ENCODE data around the gene PIGL. TPM values are rescaled to one million over a fixed set of nuclear protein-coding genes. Genes with fewer than 3 reads are reported as not detected.
"Not testable (repeated sequence)": the region's sequence is repeated elsewhere in the genome, so short reads cannot be mapped to it uniquely, and the experiment has no call there.

The PIGL gene
- total and polyA plus RNA-seq, 2 experiments from 2014 or later = 32.9 to 47.3 TPM

DNA sequence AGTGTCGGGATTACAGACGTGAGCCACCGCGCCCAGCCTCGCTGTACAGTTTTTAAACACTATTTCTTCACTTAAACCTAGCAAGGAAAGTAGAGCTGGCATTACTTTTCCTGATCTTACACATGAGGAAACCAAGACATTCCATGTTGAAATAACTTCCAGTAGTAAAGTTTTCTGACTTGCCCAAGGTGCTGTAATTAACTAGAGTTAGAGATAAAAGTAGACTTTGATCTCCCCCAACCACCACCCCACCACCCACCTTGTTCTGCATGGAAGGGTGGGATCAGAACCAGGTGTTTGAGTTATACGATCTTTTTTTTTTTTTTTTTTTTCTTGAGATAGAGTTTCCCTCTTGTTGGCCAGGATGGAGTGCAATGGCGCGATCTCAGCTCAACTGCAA, 89.2 kb downstream of the PIGL start:
- Histone ChIP-seq H3K27me3 (ENCODE audit: insufficient read depth) (no peaks in the 10 kb centered on the region), H3K79me2 (replicated peaks; ENCODE audit: insufficient read depth) (no peaks in the 10 kb centered on the region), H4K20me1 (replicated peaks; ENCODE audit: insufficient read depth) (peaks cover 3% of the 10 kb centered on the region; the same call in 1 of the 2 replicates), H3K27ac (ENCODE audit: low read depth) (no peak overlapping the region), H3K9me2 (ENCODE audit: insufficient read depth) (no peaks in the 10 kb centered on the region), H3K4me1 (ENCODE audit: insufficient read depth) (no peaks in the 10 kb centered on the region), H3K4me2 (no peak overlapping the region), H2AFZ (no peak overlapping the region), H3K36me3 (ENCODE audit: insufficient read depth) (no peaks in the 10 kb centered on the region), H3K4me3 (no peak overlapping the region), H3F3A (replicated peaks; ENCODE audit: low read depth) (0 out of 2 replicates have a peak, but pooled peaks cover 3% of the 10 kb centered on the region)
- Mint-ChIP-seq H3K9me3 (peaks cover 10% of the 10 kb centered on the region; the same call in 2 of the 3 replicates), H3K36me3 (ENCODE audit: low read depth) (peaks cover 22% of the 10 kb centered on the region), H3K4me1 (no peaks in the 10 kb centered on the region), H3K27me3 (ENCODE audit: insufficient read depth, low read depth, poor library complexity) (peaks cover 9% of the 10 kb centered on the region), H3K4me3 (no peak overlapping the region), H3K27ac (no peak overlapping the region)
- ATAC-seq = no peak
- no peak for TF ChIP-seq ZNF331 (CRISPR knock-in tag; IDR thresholded peaks at IDR 0.05; ENCODE audit: low read depth)
- TF ChIP-seq, protein P1, sequence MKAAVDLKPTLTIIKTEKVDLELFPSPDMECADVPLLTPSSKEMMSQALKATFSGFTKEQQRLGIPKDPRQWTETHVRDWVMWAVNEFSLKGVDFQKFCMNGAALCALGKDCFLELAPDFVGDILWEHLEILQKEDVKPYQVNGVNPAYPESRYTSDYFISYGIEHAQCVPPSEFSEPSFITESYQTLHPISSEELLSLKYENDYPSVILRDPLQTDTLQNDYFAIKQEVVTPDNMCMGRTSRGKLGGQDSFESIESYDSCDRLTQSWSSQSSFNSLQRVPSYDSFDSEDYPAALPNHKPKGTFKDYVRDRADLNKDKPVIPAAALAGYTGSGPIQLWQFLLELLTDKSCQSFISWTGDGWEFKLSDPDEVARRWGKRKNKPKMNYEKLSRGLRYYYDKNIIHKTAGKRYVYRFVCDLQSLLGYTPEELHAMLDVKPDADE (IDR thresholded peaks at IDR 0.05) = no peak
- no peak for TF ChIP-seq EZH2phosphoT487 (IDR thresholded peaks at IDR 0.05; ENCODE audit: unreplicated experiment)
- DNase-seq (ENCODE audit: low spot score) = no peak

DNA sequence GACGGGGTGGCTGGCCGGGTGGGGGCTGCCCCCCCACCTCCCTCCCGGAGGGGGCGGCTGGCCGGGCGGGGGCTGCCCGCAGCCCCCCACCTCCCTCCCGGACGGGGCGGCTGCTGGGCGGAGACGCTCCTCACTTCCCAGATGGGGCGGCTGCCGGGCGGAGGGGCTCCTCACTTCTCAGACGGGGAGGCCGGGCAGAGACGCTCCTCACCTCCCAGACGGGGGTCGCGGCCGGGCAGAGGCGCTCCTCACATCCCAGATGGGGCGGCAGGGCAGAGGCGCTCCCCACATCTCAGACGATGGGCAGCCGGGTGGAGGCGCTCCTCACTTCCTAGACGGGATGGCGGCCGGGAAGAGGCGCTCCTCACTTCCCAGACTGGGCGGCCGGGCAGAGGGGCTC, 95.1 kb downstream of the PIGL start:
- not testable (repeated sequence) for DNase-seq (ENCODE audit: low spot score); H3K4me3 ChIP-seq; H3K4me1 Mint-ChIP-seq; H3F3A ChIP-seq (replicated peaks; ENCODE audit: low read depth); H3K36me3 ChIP-seq (ENCODE audit: insufficient read depth); H4K20me1 ChIP-seq (replicated peaks; ENCODE audit: insufficient read depth); H3K27me3 ChIP-seq (ENCODE audit: insufficient read depth); H3K27ac Mint-ChIP-seq; H3K4me3 Mint-ChIP-seq; H3K27ac ChIP-seq (ENCODE audit: low read depth); H3K9me2 ChIP-seq (ENCODE audit: insufficient read depth); H3K27me3 Mint-ChIP-seq (ENCODE audit: insufficient read depth, low read depth, poor library complexity); H2AFZ ChIP-seq; ATAC-seq; H3K4me1 ChIP-seq (ENCODE audit: insufficient read depth); H3K79me2 ChIP-seq (replicated peaks; ENCODE audit: insufficient read depth); H3K4me2 ChIP-seq
- peaks cover 26% of the 10 kb centered on the region; the same call in 2 of the 3 replicates for H3K9me3 Mint-ChIP-seq
- peaks cover 34% of the 10 kb centered on the region for H3K36me3 Mint-ChIP-seq (ENCODE audit: low read depth)

DNA sequence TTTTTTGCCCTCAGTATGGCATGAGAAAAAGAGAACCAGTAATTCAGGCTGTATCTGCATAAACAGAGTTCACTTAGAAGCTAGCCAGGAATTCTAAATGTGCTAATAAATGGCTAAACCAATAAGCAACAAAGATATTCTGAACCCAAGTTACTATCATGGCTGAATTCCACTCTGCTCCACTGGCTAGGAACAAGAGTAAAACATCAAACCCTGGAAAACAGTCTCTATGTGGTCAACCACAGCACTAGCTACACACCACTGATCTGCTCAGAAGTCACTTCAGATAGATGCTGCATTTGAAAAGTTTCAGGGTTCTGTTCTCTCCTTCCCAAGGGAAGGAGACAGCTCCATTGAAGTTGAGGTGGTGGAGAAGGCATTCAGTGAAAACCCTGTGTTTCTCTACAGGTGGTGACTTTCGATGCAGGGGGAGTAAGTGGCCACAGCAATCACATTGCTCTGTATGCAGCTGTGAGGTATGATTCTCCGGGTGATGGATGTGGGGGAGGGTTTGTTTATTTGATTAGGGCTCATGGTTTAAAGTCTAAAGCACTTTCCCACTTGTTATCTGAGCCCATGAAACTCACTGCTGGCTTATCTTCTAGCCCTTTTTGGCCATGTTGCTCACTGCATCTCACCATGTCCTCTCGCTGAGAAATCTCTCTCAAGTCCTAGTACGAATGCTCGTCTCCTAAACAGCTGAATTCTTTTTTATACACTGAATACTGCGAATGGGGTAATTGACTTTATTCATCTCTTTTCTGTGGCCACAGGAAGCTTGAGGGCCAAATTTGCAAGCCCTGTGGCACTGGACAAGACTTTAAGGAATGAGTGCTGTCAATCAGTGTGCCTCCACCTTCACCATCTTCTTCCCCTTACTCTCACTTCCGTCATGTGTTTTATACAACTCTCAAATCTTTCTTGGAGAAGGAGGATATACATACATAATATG, 96.4 kb downstream of the PIGL start:
- no peaks in the 10 kb centered on the region for H4K20me1 ChIP-seq (replicated peaks; ENCODE audit: insufficient read depth)
- H3K9me3 Mint-ChIP-seq = peaks cover 26% of the 10 kb centered on the region; the same call in 2 of the 3 replicates
- no peaks in the 10 kb centered on the region for H3K36me3 ChIP-seq (ENCODE audit: insufficient read depth)
- no peaks in the 10 kb centered on the region for H3K9me2 ChIP-seq (ENCODE audit: insufficient read depth)
- H3K4me3 Mint-ChIP-seq = no peak overlapping the region
- H3F3A ChIP-seq (replicated peaks; ENCODE audit: low read depth) = no peaks in the 10 kb centered on the region
- H3K4me1 Mint-ChIP-seq = 0 out of 3 replicates have a peak, but pooled peaks cover 4% of the 10 kb centered on the region
- ATAC-seq (no peak), DNase-seq (ENCODE audit: low spot score) (no peak)
- H3K27ac Mint-ChIP-seq = no peak overlapping the region
- H3K79me2 ChIP-seq (replicated peaks; ENCODE audit: insufficient read depth) = no peaks in the 10 kb centered on the region
- H3K4me1 ChIP-seq (ENCODE audit: insufficient read depth) = no peaks in the 10 kb centered on the region
- H3K27ac ChIP-seq (ENCODE audit: low read depth) = no peak overlapping the region
- H3K27me3 Mint-ChIP-seq (ENCODE audit: insufficient read depth, low read depth, poor library complexity) = no peaks in the 10 kb centered on the region
- H3K36me3 Mint-ChIP-seq (ENCODE audit: low read depth) = peaks cover 34% of the 10 kb centered on the region
- H2AFZ ChIP-seq = no peak overlapping the region
- no peak overlapping the region for H3K4me3 ChIP-seq
- H3K4me2 ChIP-seq = no peak overlapping the region
- H3K27me3 ChIP-seq (ENCODE audit: insufficient read depth) = no peaks in the 10 kb centered on the region
- TF ChIP-seq JUNB (IDR thresholded peaks at IDR 0.05; ENCODE audit: unreplicated experiment) (no peak), STAT1 (IDR thresholded peaks at IDR 0.05; ENCODE audit: unreplicated experiment) (no peak), EZH2phosphoT487 (IDR thresholded peaks at IDR 0.05; ENCODE audit: unreplicated experiment) (no peak)
- TF ChIP-seq, protein P2, sequence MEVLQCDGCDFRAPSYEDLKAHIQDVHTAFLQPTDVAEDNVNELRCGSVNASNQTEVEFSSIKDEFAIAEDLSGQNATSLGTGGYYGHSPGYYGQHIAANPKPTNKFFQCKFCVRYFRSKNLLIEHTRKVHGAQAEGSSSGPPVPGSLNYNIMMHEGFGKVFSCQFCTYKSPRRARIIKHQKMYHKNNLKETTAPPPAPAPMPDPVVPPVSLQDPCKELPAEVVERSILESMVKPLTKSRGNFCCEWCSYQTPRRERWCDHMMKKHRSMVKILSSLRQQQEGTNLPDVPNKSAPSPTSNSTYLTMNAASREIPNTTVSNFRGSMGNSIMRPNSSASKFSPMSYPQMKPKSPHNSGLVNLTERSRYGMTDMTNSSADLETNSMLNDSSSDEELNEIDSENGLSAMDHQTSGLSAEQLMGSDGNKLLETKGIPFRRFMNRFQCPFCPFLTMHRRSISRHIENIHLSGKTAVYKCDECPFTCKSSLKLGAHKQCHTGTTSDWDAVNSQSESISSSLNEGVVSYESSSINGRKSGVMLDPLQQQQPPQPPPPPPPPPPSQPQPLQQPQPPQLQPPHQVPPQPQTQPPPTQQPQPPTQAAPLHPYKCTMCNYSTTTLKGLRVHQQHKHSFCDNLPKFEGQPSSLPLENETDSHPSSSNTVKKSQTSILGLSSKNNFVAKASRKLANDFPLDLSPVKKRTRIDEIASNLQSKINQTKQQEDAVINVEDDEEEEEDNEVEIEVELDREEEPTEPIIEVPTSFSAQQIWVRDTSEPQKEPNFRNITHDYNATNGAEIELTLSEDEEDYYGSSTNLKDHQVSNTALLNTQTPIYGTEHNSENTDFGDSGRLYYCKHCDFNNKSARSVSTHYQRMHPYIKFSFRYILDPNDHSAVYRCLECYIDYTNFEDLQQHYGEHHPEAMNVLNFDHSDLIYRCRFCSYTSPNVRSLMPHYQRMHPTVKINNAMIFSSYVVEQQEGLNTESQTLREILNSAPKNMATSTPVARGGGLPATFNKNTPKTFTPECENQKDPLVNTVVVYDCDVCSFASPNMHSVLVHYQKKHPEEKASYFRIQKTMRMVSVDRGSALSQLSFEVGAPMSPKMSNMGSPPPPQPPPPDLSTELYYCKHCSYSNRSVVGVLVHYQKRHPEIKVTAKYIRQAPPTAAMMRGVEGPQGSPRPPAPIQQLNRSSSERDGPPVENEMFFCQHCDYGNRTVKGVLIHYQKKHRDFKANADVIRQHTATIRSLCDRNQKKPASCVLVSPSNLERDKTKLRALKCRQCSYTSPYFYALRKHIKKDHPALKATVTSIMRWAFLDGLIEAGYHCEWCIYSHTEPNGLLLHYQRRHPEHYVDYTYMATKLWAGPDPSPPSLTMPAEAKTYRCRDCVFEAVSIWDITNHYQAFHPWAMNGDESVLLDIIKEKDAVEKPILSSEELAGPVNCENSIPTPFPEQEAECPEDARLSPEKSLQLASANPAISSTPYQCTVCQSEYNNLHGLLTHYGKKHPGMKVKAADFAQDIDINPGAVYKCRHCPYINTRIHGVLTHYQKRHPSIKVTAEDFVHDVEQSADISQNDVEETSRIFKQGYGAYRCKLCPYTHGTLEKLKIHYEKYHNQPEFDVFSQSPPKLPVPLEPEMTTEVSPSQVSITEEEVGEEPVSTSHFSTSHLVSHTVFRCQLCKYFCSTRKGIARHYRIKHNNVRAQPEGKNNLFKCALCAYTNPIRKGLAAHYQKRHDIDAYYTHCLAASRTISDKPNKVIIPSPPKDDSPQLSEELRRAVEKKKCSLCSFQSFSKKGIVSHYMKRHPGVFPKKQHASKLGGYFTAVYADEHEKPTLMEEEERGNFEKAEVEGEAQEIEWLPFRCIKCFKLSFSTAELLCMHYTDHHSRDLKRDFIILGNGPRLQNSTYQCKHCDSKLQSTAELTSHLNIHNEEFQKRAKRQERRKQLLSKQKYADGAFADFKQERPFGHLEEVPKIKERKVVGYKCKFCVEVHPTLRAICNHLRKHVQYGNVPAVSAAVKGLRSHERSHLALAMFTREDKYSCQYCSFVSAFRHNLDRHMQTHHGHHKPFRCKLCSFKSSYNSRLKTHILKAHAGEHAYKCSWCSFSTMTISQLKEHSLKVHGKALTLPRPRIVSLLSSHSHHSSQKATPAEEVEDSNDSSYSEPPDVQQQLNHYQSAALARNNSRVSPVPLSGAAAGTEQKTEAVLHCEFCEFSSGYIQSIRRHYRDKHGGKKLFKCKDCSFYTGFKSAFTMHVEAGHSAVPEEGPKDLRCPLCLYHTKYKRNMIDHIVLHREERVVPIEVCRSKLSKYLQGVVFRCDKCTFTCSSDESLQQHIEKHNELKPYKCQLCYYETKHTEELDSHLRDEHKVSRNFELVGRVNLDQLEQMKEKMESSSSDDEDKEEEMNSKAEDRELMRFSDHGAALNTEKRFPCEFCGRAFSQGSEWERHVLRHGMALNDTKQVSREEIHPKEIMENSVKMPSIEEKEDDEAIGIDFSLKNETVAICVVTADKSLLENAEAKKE (CRISPR knock-in tag; IDR thresholded peaks at IDR 0.05) = no peak
- TF ChIP-seq, protein P1 (IDR thresholded peaks at IDR 0.05) = no peak
